H1 (cell line): ENCODE measurements around the gene KRIT1. TPM values are rescaled to one million over a fixed set of nuclear protein-coding genes. Genes with fewer than 3 reads are reported as not detected.

Experiments used
- CTCF ChIA-PET: fragments of 300-600 bp; sonication (Branson Sonifier 250); formaldehyde crosslinking; loops from one replicate; lab custom pipeline; 2021; ENCODE audit not compliant: partially characterized antibody; lab: Charles Lee
- POLR2A ChIA-PET: fragments of 300-600 bp; sonication (Branson Sonifier 250); formaldehyde crosslinking; loops from one replicate; lab custom pipeline; 2021; ENCODE audit warnings: inconsistent platforms; ENCODE audit not compliant: partially characterized antibody; lab: Charles Lee
- DNase-seq, 2 experiments: peaks; one replicate each; pipeline versions ENCODE4 v3.0.0 to v3.0.0-alpha.2; 2010 to 2022; ENCODE audit warnings: low spot score in 2 of 2, low read depth in 1 of 2, mixed read lengths in 1 of 2
- FAIRE-seq: peaks from 2 replicates; lab custom pipeline; 2011; peaks lifted over from hg19 to GRCh38; lab: Jason Lieb, UNC
- H2AFZ ChIP-seq: 2 replicates; pipeline ENCODE4 v1.8.1; 2012; ENCODE audit warnings: low read length, inconsistent platforms
- H2AK5ac ChIP-seq: 2 replicates; pipeline ENCODE4 v1.6.1; 2013; ENCODE audit warnings: low read depth, low read length
- H2BK120ac ChIP-seq: replicated peaks from 2 replicates; pipeline ENCODE3; 2013; ENCODE audit warnings: low read depth, low read length, inconsistent platforms
- H2BK12ac ChIP-seq: 2 replicates; pipeline ENCODE4 v1.6.1; 2013; ENCODE audit warnings: low read depth, low read length
- H2BK15ac ChIP-seq: 2 replicates; pipeline ENCODE4 v1.6.1; 2013; ENCODE audit warnings: low read length
- H2BK20ac ChIP-seq: 2 replicates; pipeline ENCODE4 v1.6.1; 2013; ENCODE audit warnings: low read length
- H2BK5ac ChIP-seq: 2 replicates; pipeline ENCODE4 v1.6.1; 2013; ENCODE audit warnings: low read depth, low read length
- H3K14ac ChIP-seq: 2 replicates; pipeline ENCODE4 v1.6.1; 2013; ENCODE audit warnings: inconsistent platforms; ENCODE audit not compliant: insufficient read length
- H3K18ac ChIP-seq: 2 replicates; pipeline ENCODE4 v1.6.1; 2013; ENCODE audit warnings: low read length; ENCODE audit errors: extremely low read depth
- H3K23ac ChIP-seq: 2 replicates; pipeline ENCODE4 v1.6.1; 2013; ENCODE audit warnings: inconsistent platforms; ENCODE audit not compliant: insufficient read length
- H3K23me2 ChIP-seq: 2 replicates; pipeline ENCODE4 v1.6.1; 2013; ENCODE audit warnings: low read depth, low read length
- H3K27ac ChIP-seq: 2 replicates; pipeline ENCODE4 v1.6.1; 2011; ENCODE audit warnings: low read depth, low read length, inconsistent platforms
- H3K27me3 ChIP-seq, 4 experiments: replicated peaks in 1 of 4; 1 replicate in 1 of 4; 2 replicates in 3 of 4; pipeline versions ENCODE4 v1.6.1 to v1.8.1; 2011 to 2013; ENCODE audit warnings: low read length in 3 of 4, mild to moderate bottlenecking in 3 of 4, inconsistent platforms in 2 of 4, mixed read lengths in 2 of 4, moderate library complexity in 1 of 4; ENCODE audit not compliant: control insufficient read depth in 3 of 4, insufficient read depth in 3 of 4; ENCODE audit errors: extremely low read depth in 1 of 4
- H3K36me3 ChIP-seq, 4 experiments: 2 replicates each; pipeline versions ENCODE4 v1.6.1 to v1.8.1; 2011 to 2013; ENCODE audit warnings: mild to moderate bottlenecking in 4 of 4, low read length in 3 of 4, moderate library complexity in 2 of 4, control low read depth in 1 of 4, inconsistent platforms in 1 of 4; ENCODE audit not compliant: insufficient read depth in 4 of 4, control insufficient read depth in 2 of 4
- H3K4ac ChIP-seq: replicated peaks from 2 replicates; pipeline ENCODE3; 2013; ENCODE audit warnings: low read length, low read depth, mixed read lengths, inconsistent platforms; ENCODE audit not compliant: insufficient read length
- H3K4me1 ChIP-seq, 4 experiments: replicated peaks in 1 of 4; 1 replicate in 1 of 4; 2 replicates in 3 of 4; pipeline versions ENCODE4 v1.6.1 to v1.8.1; 2011 to 2013; ENCODE audit warnings: low read length in 3 of 4, inconsistent platforms in 2 of 4, mixed read lengths in 1 of 4; ENCODE audit not compliant: insufficient read depth in 4 of 4, control insufficient read depth in 3 of 4
- H3K4me2 ChIP-seq, 2 experiments: 2 replicates each; pipeline versions ENCODE4 v1.6.1 to v1.8.1; 2011 to 2013; ENCODE audit warnings: low read depth in 2 of 2, low read length in 2 of 2, control low read depth in 1 of 2, inconsistent platforms in 1 of 2, mild to moderate bottlenecking in 1 of 2; ENCODE audit not compliant: insufficient read depth in 1 of 2
- H3K4me3 ChIP-seq, 4 experiments: fragments of 200-600, 300-600 bp in 1 of 4; sonication (generic), shearing (Covaris generic), sonication (Bioruptor Twin) in 1 of 4; 2 replicates each; pipeline versions ENCODE4 v1.5.1 to v1.8.1; 2011 to 2016; ENCODE audit warnings: low read length in 4 of 4, low read depth in 3 of 4, control low read depth in 2 of 4, inconsistent platforms in 2 of 4, mild to moderate bottlenecking in 2 of 4, mixed read lengths in 1 of 4, moderate library complexity in 1 of 4; ENCODE audit not compliant: insufficient read depth in 2 of 4; ENCODE audit errors: extremely low read depth in 1 of 4
- H3K56ac ChIP-seq: replicated peaks from 2 replicates; pipeline ENCODE3; 2013; ENCODE audit warnings: low read depth, mild to moderate bottlenecking, mixed read lengths, low read length, inconsistent platforms; ENCODE audit not compliant: insufficient read length
- H3K79me1 ChIP-seq: 2 replicates; pipeline ENCODE4 v1.6.1; 2013; ENCODE audit warnings: low read depth, low read length, control low read depth
- H3K79me2 ChIP-seq, 2 experiments: 2 replicates each; pipeline versions ENCODE4 v1.6.1 to v1.8.1; 2012 to 2013; ENCODE audit warnings: low read length in 2 of 2, mild to moderate bottlenecking in 2 of 2, inconsistent platforms in 1 of 2; ENCODE audit not compliant: insufficient read depth in 2 of 2, control insufficient read depth in 1 of 2
- H3K9ac ChIP-seq, 4 experiments: replicated peaks in 1 of 4; 1 replicate in 1 of 4; 2 replicates in 3 of 4; pipeline versions ENCODE4 v1.6.1 to v1.8.1; 2011 to 2013; ENCODE audit warnings: low read depth in 3 of 4, low read length in 3 of 4, control low read depth in 2 of 4, mild to moderate bottlenecking in 2 of 4, moderate library complexity in 2 of 4, inconsistent platforms in 1 of 4; ENCODE audit errors: extremely low read depth in 1 of 4
- H3K9me3 ChIP-seq, 2 experiments: 2 replicates each; pipeline versions ENCODE4 v1.6.1 to v1.8.1; 2012 to 2013; ENCODE audit warnings: mild to moderate bottlenecking in 2 of 2, moderate library complexity in 2 of 2, control low read depth in 1 of 2, inconsistent platforms in 1 of 2, low read depth in 1 of 2, low read length in 1 of 2, mixed read lengths in 1 of 2; ENCODE audit not compliant: insufficient read depth in 2 of 2
- H4K20me1 ChIP-seq, 2 experiments: replicated peaks in 1 of 2; 2 replicates each; pipeline versions ENCODE3 to v1.8.1; 2011 to 2013; ENCODE audit warnings: inconsistent platforms in 2 of 2, low read length in 2 of 2, mild to moderate bottlenecking in 1 of 2; ENCODE audit not compliant: insufficient read depth in 2 of 2, control insufficient read depth in 1 of 2
- H4K5ac ChIP-seq: 2 replicates; pipeline ENCODE4 v1.6.1; 2013; ENCODE audit warnings: low read length, low read depth, mixed read lengths, inconsistent platforms; ENCODE audit not compliant: insufficient read length
- H4K8ac ChIP-seq: 2 replicates; pipeline ENCODE4 v1.8.0; 2013; ENCODE audit warnings: mild to moderate bottlenecking, moderate library complexity, low read length, inconsistent platforms; ENCODE audit not compliant: insufficient read depth; ENCODE audit errors: extremely low read depth
- H4K91ac ChIP-seq: replicated peaks from 2 replicates; pipeline ENCODE3; 2013; ENCODE audit warnings: low read length, mixed read lengths, inconsistent platforms; ENCODE audit not compliant: insufficient read length
- ATF3 ChIP-seq: IDR thresholded peaks from 2 replicates; pipeline ENCODE4 v1.6.1; 2011; ENCODE audit warnings: low read depth, mild to moderate bottlenecking, low read length; ENCODE audit not compliant: insufficient read depth
- CBX5 ChIP-seq: fragments of 300-800, 300-1000 bp; sonication (generic); IDR thresholded peaks from 2 replicates; pipeline ENCODE4 v1.7.1; 2016; ENCODE audit warnings: antibody characterized with exemption, low read length, low read depth
- CEBPB ChIP-seq: IDR thresholded peaks from 2 replicates; pipeline ENCODE4 v1.6.1; 2012; ENCODE audit warnings: low read depth, low read length
- MAX ChIP-seq: IDR thresholded peaks from 2 replicates; pipeline ENCODE4 v1.6.1; 2012; ENCODE audit warnings: inconsistent platforms
- RAD21 ChIP-seq, 2 experiments: IDR thresholded peaks in 1 of 2; conservative IDR thresholded peaks in 1 of 2; 2 replicates each; pipeline ENCODE4 v1.6.1; 2011; ENCODE audit warnings: low read depth in 2 of 2, low read length in 2 of 2, improper control_type of control experiment in 1 of 2, inconsistent platforms in 1 of 2, mild to moderate bottlenecking in 1 of 2, moderate library complexity in 1 of 2
- RBBP5 ChIP-seq: IDR thresholded peaks from 2 replicates; pipeline ENCODE4 v1.7.1; 2012; ENCODE audit warnings: low read depth, mild to moderate bottlenecking, inconsistent platforms, low read length, moderate library complexity, borderline replicate concordance
- SP4 ChIP-seq: IDR thresholded peaks from 2 replicates; pipeline ENCODE4 v1.6.1; 2012; ENCODE audit warnings: low read length, inconsistent platforms
- USF2 ChIP-seq: IDR thresholded peaks from 2 replicates; pipeline ENCODE4 v1.6.1; 2011; ENCODE audit warnings: low read length, improper control_type of control experiment
- WGBS, 2 experiments: shearing (Covaris generic) in 1 of 2; methylation state at CpG; one replicate each; pipeline versions ENCODE4 v1.1.6 to v1.1.7; 2013 to 2015; ENCODE audit warnings: low lambda C conversion rate in 2 of 2, mixed read lengths in 2 of 2, inconsistent platforms in 1 of 2, low coverage in 1 of 2, missing lambda C conversion rate in 1 of 2; ENCODE audit not compliant: insufficient replicate concordance in 2 of 2, insufficient coverage in 1 of 2, insufficient read length in 1 of 2; ENCODE audit errors: extremely low coverage in 1 of 2, missing lambda C conversion rate in 1 of 2; 5-methylcytosine and 5-hydroxymethylcytosine counted together
- polyA plus RNA-seq, 7 experiments: library from polyadenylated mRNA; depleted of rRNA in 3 of 7; stranded (reverse) in 5 of 7; unstranded in 2 of 7; fragments of >200 nt in 5 of 7; fragments of 200-250 nt in 2 of 7; gene quantifications; 1 replicate in 5 of 7; 2 replicates in 1 of 7; 4 replicates in 1 of 7; pipeline versions ENCODE4 v1.2.1 to v1.2.3, GENCODE V29; 2011 to 2013; ENCODE audit warnings: missing spikeins in 2 of 7, mixed read lengths in 2 of 7
- total RNA-seq: library from RNA; stranded (reverse); fragmentation: NEBNext Ultra II Directional; extraction: Animal tissue kit (Norgen Biotek cat#: 25700); gene quantifications from 2 replicates; pipeline ENCODE4 v1.2.1, GENCODE V29; 2021

KRIT1 gene
- total and polyA plus RNA-seq, 2 of the 8 experiments (the other 6 are each of a cell fraction or from before 2014, with no cell fraction given), result 14.3 to 28.8 TPM

- 87% methylated on average over 1 of the region's 1 CpG; no CpG with 5 or more reads in 1 of the 2 experiments for WGBS, 2 experiments
- no peak for TF ChIP-seq RBBP5
- no peak for TF ChIP-seq SP4
- TF ChIP-seq ATF3, result no peak
- peak; percentile 24; the same call in 1 of the 2 replicates for TF ChIP-seq CEBPB
- no peak for TF ChIP-seq CBX5
- TF ChIP-seq USF2, result no peak
- TF ChIP-seq RAD21 (IDR thresholded peaks at IDR 0.05 in 1 of 2, conservative IDR thresholded peaks at IDR 0.05 in 1 of 2; ENCODE audit: low read depth in 2 of 2, low read length in 2 of 2), result no peak
- no peak for TF ChIP-seq MAX
- TF ChIP-seq, all 59 proteins: peak for 1
- H3K27me3 ChIP-seq, result no peaks in the 10 kb centered on the region
- CTCF ChIA-PET, result interaction anchor here (0.7 kb wide), 1 partner anchor 39 kb away, joined by 3 read pairs; no protein-coding TSS in a partner anchor
- no peak overlapping the region for H3K4ac ChIP-seq
- H4K20me1 ChIP-seq, result peaks cover 0 to 7% of the 10 kb centered on the region in 2 experiments
- no peak overlapping the region for H2BK12ac ChIP-seq
- no peak overlapping the region for H2BK5ac ChIP-seq
- H3K4me2 ChIP-seq, result no peak overlapping the region
- H3K9me3 ChIP-seq, result no peaks in the 10 kb centered on the region
- H2AK5ac ChIP-seq, result no peak overlapping the region
- H2AFZ ChIP-seq, result no peak overlapping the region
- no peak overlapping the region for H3K23ac ChIP-seq
- no peak overlapping the region for H2BK20ac ChIP-seq
- H3K56ac ChIP-seq, result no peak overlapping the region
- no peak overlapping the region for H4K8ac ChIP-seq
- no peaks in the 10 kb centered on the region for H3K23me2 ChIP-seq
- no peak overlapping the region for H3K14ac ChIP-seq
- peaks cover 5% of the 10 kb centered on the region; the same call in 1 of the 2 replicates for H3K79me1 ChIP-seq
- H3K4me1 ChIP-seq, result 0 out of 7 replicates have a peak, but pooled peaks cover 0 to 4% (median 0%) of the 10 kb centered on the region in 4 experiments
- H3K18ac ChIP-seq, result no peak overlapping the region
- H4K5ac ChIP-seq, result no peak overlapping the region
- peaks cover 0 to 68% of the 10 kb centered on the region in 2 experiments; a peak in 2 of 4 replicates for H3K79me2 ChIP-seq
- no peak for DNase-seq
- no peak overlapping the region for H4K91ac ChIP-seq
- H3K4me3 ChIP-seq, result no peak overlapping the region
- H2BK120ac ChIP-seq, result no peak overlapping the region
- no peaks in the 10 kb centered on the region for H3K36me3 ChIP-seq
- H3K27ac ChIP-seq, result no peak overlapping the region
- no peak overlapping the region for H2BK15ac ChIP-seq
- POLR2A ChIA-PET, result interaction anchor here (0.9 to 1.4 kb wide), 2 partner anchors 10 to 23 kb away, joined by 4 read pairs; partner anchors contain the start of genes ANKIB1 and KRIT1
- no peak overlapping the region for H3K9ac ChIP-seq
- no peak for FAIRE-seq
Measured at GRCh38 chr7:92268921-92269320, 23.2 kb upstream of the KRIT1 start.
